ENCODE measurements around the gene PELI1.
"Not testable (repeated sequence)": the region's sequence is repeated elsewhere in the genome, so short reads cannot be mapped to it uniquely, and the experiment has no call there.

The PELI1 gene

DNA sequence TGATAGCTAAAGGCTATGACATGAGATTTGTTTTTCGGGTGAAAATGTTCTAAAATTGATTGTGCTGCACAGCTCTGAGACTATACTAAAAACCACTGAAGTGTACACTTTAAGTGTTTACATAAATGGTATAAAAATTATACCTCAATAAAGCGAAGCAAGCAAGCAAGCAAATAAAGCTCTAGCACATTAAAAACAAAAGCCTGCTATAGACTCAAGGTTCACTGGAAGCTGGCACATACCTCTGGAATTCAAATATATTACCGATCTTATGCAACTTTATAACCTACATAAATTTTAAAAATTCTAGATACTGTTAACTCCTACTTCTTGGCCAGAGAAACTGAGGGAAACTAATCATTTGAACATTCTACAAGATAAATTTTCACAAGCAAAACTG is 20.1 kb downstream of the PELI1 start:
- no peak for DNase-seq (ENCODE audit: low read depth in 1 of 2, low spot score in 1 of 2)

DNA sequence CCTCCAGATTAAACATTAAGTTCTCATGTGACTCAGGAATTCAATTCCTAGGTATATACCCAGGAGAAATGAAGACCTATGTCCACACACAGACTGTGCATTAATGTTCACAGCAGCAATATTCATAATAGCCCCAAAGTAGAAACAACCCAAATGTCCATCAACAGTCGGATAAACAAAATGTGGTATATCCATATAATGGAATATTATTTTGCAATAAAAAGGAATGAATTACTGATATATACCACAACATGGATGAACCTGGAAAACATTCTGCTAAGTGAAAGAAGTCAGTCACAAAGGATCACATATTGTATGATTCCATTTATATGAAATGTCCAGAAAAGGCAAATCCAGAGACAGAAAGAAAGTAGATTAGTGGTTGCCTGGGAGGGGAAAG is 20.5 kb downstream of the PELI1 start:
- no peak for DNase-seq (ENCODE audit: low read depth in 1 of 2, low spot score in 1 of 2)

DNA sequence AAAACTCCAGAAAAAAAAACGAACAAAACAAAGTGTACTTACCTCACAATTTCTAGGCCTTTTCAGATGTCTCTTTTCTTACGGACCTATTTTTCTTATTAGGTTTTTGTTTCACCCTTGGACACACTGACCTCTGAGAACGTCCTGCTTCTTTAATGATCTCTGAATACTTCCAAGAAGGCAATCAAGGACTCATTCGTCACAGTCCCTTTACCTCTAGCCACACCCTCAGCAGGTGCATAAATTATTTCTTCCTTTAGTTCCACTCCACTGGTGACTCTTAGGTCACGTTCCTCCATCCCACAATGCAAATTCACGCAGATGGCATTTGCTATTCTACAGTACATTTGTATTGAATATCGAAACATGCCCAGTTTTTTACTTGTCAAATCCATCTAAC is 21.9 kb downstream of the PELI1 start:
- DNase-seq (ENCODE audit: low read depth in 1 of 2, low spot score in 1 of 2), result no peak

DNA sequence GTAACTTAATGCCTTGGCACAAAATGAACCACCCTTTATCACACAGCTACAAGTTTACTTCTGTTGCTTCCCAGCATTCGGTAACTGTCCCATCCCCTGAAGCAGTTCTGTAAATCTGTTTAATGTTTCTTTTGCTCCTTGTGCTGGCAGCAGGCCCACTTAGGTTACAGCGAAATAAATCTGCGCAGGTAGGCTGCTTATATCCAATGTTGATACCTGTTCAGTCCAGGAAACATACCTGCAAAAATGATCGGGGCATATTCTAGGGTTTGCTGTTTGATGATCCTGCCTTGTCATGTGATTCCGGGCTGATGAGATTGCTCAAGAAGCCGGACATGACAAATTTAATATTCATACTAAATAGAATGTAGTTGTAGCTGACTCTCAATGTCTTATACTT is 23.3 kb downstream of the PELI1 start:
- DNase-seq (ENCODE audit: low read depth in 1 of 2, low spot score in 1 of 2), result no peak

DNA sequence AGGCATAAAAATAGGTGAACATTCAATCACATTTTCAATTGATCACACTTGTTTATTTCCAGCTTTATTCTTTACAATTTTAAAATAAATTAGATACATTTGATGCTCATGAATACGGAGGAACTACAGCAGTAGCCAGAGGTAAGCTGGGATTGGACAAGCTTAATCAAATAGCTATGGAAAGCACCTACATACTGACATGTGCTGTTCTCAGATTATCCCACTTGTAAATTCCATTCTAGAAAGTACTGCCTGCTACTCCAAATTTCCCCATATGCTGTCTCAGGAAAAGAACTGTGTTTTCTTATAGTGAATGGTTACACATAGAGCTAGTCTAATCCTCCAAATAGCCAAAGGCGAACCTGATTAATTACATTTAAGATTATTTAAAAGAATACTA is 24.2 kb downstream of the PELI1 start:
- no peak for DNase-seq (ENCODE audit: low read depth in 1 of 2, low spot score in 1 of 2)

DNA sequence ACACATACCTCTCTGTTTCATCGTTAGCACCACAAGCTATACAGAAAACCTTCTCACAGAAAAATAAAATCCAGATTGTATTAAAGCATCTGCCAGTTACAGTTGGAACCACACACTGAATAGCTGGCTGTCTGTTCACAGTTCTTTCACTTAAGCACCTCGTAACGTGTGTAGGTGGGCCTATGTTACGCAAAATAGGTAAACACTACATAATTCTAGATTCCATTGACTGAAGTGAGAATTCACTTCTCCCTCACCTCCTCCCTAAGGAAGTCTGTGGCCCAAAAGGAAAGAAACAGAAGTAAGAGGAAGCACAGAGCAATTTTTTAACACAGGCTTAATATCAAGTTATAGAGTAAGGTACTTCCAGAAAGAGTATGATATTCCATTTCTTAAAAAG is 24.9 kb downstream of the PELI1 start:
- DNase-seq (ENCODE audit: low read depth in 1 of 2, low spot score in 1 of 2), result no peak

DNA sequence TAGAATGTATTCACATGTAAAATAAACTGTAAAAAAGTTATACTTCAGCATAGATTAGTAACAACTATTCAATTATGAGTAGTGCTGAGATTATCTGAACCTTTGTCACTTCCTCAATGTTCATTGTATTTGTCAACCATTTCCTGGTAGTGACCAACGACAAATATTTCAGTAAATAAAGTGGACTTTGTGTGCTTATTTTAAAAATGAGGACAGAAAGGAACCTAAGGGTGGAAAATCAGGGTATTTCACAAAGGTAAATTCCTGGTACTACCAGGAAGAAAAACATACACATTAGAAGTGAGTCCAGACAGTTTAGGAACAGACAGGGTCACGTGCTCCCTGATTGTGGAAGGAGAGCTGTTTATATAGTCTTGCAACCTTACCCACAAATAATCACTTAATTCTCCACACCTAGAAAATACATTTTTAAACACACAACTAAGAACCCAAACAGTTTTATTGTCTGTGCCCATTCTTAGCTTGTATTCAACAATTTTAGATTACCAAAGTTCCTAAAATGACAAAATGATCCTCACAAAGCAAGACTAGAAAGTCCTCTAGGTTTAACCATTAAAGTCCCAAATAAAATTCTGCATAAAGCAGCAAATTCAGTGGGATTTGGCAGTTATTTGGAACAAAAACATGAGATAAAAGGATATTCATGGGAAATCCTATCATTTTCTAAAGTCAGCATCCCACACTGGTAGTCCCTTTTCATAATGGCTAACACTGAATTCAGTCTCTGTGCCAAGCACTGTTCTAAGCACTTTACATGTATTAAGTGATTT is 28.2 kb downstream of the PELI1 start:
- DNase-seq (ENCODE audit: low read depth in 1 of 2, low spot score in 1 of 2), result no peak

DNA sequence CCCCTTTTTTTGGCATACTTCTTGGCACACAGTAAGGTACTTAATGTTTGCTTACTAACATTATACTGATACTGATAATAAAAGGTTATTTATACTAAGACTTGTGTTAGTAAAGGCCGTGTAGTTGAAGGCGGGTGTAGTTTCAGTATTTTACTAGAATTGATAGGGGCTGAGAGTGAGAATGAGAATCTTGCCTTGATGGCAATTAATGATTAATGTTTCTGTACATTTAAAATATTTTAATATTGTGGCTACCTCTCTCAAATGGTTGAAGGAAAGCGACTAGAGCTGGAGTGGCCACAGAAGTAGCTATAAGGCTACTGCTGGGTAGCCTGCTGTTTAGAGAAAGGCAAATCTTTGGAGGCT is 29.3 kb downstream of the PELI1 start:
- DNase-seq (ENCODE audit: low read depth in 1 of 2, low spot score in 1 of 2), result no peak

DNA sequence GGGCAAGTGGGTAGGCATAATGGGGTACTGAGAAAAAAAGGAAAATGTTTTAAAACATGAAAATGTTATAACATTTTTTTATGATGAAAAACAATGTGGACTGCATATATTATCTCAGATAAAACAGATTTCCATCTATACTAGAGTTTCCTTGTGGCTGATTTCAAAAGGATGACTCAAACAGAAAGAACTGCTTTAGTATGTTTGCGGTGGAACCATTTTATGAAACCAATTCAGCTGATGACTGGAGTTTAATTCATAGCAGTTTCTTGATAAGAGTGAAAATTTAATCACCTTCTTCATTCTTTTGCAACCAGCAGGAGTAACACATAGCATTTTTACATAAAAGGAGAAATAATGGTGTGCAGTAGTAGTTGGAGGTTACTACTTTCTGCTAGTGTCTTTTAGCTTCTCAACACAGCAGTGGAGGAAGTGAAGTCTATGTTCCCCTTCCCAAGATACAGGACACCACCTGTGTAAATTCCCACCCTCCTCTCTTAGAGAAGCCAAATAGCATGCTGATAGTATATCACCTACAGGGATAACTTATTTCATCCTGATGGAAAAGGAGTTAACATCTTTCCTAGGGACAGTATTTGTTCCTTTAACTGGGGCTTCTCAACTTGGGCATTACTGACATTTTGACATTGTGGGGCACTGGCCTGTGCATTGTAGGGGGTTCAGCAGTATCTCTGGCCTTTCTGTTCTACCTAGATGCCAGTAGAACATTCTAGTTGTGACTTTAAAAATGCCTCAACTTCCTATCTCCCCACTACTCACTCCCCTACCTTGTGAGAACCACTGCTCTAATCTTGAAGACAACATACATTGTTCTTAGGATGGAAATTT is 29.9 kb downstream of the PELI1 start:
- no peak for DNase-seq (ENCODE audit: low read depth in 1 of 2, low spot score in 1 of 2)

DNA sequence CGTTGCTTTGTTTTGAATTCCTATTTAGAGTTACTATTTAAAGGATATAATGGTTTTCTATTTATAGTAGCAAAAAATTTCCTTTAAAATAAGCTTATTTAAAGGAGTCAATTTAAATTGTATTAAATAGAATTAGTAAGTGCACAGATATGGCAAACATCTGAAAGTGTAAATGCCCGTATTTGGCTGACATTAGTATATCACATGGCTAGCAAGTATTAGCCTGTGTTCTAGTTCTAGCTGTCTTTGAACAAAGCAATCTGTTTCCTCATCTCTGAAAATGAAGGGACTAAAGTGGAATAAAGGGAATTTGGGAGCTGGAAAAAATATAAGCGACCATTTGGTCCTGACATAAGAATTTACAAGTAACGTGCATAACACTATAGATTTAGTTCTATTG is 32.2 kb downstream of the PELI1 start:
- DNase-seq (ENCODE audit: low read depth in 1 of 2, low spot score in 1 of 2), result no peak

DNA sequence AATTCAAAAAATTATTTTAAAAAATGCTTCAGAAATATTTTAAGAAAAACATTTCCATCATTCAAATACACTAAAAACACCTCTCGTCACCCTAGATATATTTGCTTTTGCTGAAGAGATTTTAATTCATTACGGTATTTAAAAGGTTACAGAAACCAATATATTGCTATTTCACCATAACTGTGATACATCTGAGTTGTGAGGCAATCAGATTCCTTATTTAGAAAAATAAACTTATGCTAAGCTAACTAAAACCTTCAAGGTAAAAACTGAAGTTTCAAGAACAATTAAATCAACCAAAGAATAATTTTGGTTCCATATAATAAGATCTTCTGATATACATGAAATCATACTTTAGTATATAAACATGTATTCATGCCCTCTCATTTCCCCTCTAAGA is 32.8 kb downstream of the PELI1 start:
- DNase-seq (ENCODE audit: low read depth in 1 of 2, low spot score in 1 of 2), result no peak

DNA sequence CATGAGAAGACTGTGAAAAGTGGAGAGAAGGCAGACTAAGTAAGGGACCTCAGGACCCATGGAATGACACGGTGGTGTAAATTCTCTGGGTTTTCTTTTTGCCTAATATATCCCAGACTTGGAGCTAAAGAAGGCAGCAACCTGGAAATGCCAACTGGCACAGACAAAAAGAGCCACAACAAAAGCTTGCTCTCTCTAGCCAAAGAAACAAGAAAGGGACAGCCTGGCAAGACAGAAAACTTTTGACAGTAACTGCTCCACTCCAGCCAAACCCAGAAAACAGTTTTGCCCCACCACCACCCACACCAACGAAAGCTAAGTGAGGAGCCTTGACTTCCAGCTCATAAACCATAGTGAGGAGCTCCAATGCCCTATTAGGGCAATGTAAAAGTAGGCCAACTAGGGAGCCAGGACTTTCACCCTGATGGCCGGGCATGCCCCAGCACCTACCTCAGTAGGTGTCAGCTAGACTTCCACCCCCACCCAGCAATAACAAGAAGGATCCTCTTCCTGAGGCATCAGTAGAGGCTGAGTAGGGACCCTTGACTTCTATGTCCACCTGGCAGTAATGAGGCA is 35.5 kb downstream of the PELI1 start:
- no peak for DNase-seq (ENCODE audit: low read depth in 1 of 2, low spot score in 1 of 2)

DNA sequence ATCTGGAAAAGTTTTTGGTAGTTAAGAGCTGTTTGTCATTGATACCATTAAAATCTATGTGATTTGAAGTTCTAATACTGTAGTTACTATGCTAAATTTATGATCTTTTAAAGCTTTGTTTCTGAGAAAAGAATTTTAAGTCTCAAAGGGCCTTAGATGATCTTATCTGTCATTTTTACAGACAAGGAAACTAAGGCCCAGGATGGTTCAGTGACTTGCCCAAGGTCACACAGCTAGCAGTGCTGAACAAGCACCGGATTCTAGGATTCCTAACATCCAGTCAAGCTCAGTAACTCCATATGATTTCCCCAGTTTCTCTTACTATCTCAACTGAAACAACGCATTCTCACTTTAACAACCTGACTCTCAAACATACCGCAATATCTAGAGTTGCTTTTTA is 37.7 kb downstream of the PELI1 start:
- DNase-seq (ENCODE audit: low read depth in 1 of 2, low spot score in 1 of 2), result no peak

DNA sequence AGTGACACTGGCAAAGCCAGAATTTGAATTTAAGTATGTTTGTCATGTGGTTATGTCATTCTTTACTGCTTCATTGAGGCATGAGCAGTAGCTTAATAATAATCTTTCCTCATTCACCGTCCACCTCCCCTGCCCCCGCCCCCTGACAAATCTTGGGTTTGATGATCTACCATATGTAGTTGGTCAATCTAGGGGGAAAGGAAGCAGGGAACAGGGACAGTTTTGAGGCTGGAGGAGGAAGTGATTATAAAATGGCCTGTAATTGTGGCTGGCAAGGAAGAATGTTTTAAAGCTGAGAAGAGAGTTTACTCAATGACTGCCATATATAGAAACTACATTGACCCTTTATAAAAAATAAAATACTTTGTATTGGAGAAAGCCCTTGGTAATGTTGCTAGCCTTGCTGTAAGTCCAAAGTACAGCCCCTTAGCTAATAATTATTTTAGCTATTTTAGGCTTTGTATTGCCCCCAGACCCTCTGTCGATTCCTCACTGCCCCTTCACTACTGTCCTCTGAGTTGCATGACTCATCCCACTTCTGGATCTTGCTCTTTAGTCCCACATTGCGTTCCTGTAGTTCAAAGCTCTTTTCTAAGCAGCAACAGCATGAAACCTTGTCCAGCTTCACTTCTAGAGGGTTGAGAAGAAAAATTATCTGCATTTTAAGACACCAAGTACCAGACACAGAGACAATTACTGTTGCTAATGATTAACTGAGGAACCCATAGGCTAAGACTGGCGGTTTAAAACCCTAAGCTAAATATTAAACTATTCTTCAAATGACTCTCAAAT is 38.4 kb downstream of the PELI1 start:
- no peak for DNase-seq (ENCODE audit: low read depth in 1 of 2, low spot score in 1 of 2)

DNA sequence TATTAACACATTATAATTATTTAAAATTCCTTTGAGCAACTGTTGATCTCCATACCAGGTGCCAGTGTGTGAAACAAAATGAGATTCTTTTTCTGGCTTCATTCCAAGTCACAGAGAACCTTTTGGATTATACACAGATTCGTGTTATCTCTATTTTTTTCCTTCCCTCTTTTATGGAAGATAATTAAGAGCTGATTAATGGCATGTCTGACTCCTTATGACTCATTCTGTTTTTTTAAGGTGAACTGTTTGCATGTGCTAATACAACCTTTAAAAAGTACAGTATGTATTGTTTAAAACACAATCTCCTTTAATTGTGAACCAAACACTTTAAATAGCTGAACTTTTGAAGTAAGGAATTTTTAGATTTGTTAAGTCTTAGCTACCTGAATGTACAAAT is 39.3 kb downstream of the PELI1 start:
- DNase-seq (ENCODE audit: low read depth in 1 of 2, low spot score in 1 of 2), result no peak

DNA sequence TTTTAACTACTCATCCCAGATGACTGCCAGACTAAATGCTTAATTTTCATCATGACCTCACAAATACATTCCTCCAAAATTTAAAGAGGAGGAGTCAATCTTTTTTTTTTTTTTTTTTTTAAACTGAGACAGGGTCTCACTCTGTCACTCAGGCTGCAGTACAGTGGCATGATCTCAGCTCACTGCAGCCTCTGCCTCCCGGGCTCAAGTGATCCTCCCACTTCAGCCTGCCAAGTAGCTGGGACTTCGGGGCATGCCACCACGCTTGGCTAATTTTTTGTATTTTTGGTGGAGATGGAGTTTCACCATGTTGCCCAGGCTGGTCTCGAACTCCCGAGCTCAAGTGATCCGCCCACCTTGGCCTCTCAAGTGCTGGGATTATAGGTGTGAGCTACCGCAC is 41.5 kb downstream of the PELI1 start:
- not testable (repeated sequence) for DNase-seq (ENCODE audit: low read depth in 1 of 2, low spot score in 1 of 2)

DNA sequence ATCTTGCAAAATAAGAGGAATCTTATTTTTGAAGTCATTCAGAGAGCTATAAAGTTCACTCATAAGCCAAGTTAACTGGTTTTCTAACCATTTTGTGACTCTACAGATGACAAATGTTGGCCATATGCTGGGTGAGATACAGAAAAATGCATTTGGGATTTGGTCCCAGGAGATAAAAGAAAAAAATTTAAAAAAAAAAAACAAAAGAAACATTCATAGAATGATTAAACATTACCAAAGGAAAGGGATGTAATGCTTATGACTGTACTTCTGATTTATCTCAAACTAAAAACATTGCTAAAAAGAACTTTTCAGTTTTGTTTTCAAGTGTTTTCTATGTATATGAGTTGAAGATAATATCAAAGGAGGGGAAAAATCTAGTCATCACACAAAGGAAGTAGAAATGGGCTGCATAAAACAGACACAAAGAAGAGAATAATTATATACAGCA is 43.1 kb downstream of the PELI1 start:
- no peak for DNase-seq (ENCODE audit: low read depth in 1 of 2, low spot score in 1 of 2)

DNA sequence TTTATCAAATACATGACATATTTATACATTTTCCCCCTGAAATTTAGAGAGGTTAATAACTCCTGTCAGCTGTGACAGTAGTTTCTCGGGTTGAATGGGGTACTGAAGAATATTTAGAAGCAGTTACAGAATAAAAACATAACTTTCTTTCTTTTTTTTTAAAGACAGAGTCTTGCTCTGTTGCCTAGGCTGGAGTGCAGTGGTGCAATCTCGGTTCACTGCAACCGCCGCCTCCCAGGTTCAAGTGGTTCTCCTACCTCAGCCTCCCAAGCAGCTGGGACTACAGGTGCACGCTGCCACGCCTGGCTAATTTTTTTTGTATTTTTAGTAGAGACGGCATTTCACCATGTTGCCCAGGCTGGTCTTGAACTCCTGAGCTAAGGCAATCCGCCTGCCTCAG is 43.6 kb downstream of the PELI1 start:
- DNase-seq (ENCODE audit: low read depth in 1 of 2, low spot score in 1 of 2), result not testable (repeated sequence)

DNA sequence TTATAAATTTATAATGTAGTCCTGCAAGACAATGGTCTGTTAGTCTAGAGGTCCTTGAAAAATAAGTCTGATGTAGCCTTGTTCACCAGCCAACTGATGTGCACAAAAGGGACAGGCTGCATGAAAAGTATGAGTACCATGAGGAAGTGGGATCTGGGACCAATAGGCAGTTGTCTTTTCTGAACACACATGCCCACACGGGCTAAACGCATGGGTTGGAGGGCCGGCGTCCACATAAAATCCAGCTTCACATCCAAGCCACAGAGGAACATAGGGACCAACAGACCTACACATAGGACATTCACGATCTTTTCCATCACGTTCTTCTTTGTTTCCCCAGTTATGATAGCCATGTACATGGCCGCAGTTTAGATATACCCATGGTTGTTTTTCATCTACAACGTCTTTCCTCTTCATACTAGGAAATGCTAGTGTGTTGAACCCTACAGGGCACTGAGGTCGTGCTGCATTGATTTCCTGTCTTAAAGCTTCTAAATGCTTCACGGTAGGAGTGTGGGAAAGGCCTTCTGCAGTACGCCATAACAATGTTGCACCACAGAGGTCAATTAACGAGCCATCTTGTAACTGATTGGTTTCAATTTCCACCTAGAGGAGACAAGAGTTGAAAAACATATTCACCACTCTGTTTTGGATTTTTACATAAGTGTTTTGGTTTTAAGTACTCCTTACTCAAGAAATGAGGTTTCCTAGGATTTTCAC is 49.4 kb downstream of the PELI1 start:
- DNase-seq (ENCODE audit: low read depth in 1 of 2, low spot score in 1 of 2), result no peak

DNA sequence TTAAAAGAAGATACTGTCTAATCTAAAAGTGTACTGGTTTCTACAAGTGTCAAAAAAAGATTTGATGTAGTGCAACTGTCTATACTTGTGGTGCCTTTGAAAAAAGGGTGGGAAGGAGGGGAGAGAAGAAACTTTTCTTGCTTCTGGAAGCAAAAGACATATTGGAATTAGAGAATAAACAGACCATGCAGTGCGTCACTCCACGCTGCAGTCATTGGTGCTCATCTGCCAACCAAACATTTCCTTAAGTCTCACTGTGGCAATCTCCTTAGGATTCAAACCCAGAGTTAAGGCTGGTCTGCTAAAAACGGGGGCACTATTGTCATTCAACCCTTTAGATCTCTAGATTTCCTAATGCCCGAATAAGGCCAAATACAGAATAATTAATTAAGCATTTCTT is 50.9 kb downstream of the PELI1 start:
- no peak for DNase-seq (ENCODE audit: low read depth in 1 of 2, low spot score in 1 of 2)

DNA sequence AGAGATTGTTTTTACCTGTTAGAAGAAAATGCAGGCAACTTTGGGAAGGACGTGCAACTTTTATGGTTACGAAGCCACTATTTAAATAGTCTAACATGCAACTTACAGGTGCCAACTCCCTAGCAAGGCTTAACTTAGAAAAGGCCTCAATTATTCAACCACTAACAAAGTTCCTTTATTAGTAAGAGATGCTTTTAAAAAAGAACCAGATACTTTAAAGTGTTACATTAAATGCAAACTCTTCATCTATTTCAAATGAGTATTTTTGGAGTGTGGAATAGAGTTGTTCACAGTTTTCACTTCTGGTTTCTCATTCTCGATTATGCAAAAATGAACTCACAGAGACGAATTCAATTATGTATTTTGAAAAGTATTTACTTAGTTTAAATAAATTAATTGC is 51.7 kb downstream of the PELI1 start:
- DNase-seq (ENCODE audit: low read depth in 1 of 2, low spot score in 1 of 2), result no peak
